ENCODE data around the gene SORBS2.

Gene SORBS2

GRCh38 chr4:185835814-185836213, 23.8 kb upstream of the SORBS2 start:
- FAIRE-seq, result no peak

GRCh38 chr4:185835336-185835735, 23.3 kb upstream of the SORBS2 start:
- FAIRE-seq, result peak; percentile 65

- FAIRE-seq, result no peak
Observed at GRCh38 chr4:185834778-185835177, 22.8 kb upstream of the SORBS2 start.

- FAIRE-seq, result no peak
Observed at GRCh38 chr4:185834088-185834487, 22.1 kb upstream of the SORBS2 start.

GRCh38 chr4:185833055-185833598, 21.1 kb upstream of the SORBS2 start:
- FAIRE-seq, result peak; percentile 27

- no peak for FAIRE-seq
Observed at GRCh38 chr4:185831125-185831815, 19.3 kb upstream of the SORBS2 start.

- no peak for FAIRE-seq
Observed at GRCh38 chr4:185830263-185830994, 18.4 kb upstream of the SORBS2 start.

GRCh38 chr4:185826381-185826780, 14.4 kb upstream of the SORBS2 start:
- FAIRE-seq, result no peak

- no peak for FAIRE-seq
Observed at GRCh38 chr4:185825737-185826136, 13.7 kb upstream of the SORBS2 start.

- no peak for FAIRE-seq
Observed at GRCh38 chr4:185822791-185823190, 10.8 kb upstream of the SORBS2 start.

GRCh38 chr4:185821029-185821419, 9.0 kb upstream of the SORBS2 start:
- FAIRE-seq, result no peak

- FAIRE-seq, result no peak
Observed at GRCh38 chr4:185820146-185821028, 8.4 kb upstream of the SORBS2 start.

- no peak for FAIRE-seq
Observed at GRCh38 chr4:185819144-185819543, 7.2 kb upstream of the SORBS2 start.

- FAIRE-seq, result no peak
Observed at GRCh38 chr4:185817403-185817818, 5.4 kb upstream of the SORBS2 start.

GRCh38 chr4:185813133-185813532, 1.1 kb upstream of the SORBS2 start:
- FAIRE-seq, result no peak

GRCh38 chr4:185810746-185811508, 1.1 kb downstream of the SORBS2 start:
- FAIRE-seq, result peak; percentile 86

GRCh38 chr4:185809533-185810071, 2.4 kb downstream of the SORBS2 start:
- peak; percentile 46 for FAIRE-seq

- no peak for FAIRE-seq
Observed at GRCh38 chr4:185809121-185809520, 2.9 kb downstream of the SORBS2 start.

GRCh38 chr4:185805979-185806378, 6.0 kb downstream of the SORBS2 start:
- no peak for FAIRE-seq

- no peak for FAIRE-seq
Observed at GRCh38 chr4:185805262-185805802, 6.7 kb downstream of the SORBS2 start.

GRCh38 chr4:185803022-185803421, 9.0 kb downstream of the SORBS2 start:
- FAIRE-seq, result no peak

GRCh38 chr4:185801471-185801870, 10.5 kb downstream of the SORBS2 start:
- no peak for FAIRE-seq
